Loucy (cell line): ENCODE measurements around the gene CD82.

ENCODE experiments used
- EZH2phosphoT487 ChIP-seq: fragments of 200-600 bp; IDR thresholded peaks from 2 replicates; pipeline ENCODE4 v1.6.1; 2018; ENCODE audit warnings: antibody characterized with exemption, mild to moderate bottlenecking, moderate library complexity, borderline replicate concordance
- TF ChIP-seq, protein P1 (sequence below): fragments of 200-600 bp; sonication (generic); conservative IDR thresholded peaks from 2 replicates; pipeline ENCODE4 v1.5.1; 2014; ENCODE audit warnings: mild to moderate bottlenecking, antibody characterized with exemption, low read length

DNA sequence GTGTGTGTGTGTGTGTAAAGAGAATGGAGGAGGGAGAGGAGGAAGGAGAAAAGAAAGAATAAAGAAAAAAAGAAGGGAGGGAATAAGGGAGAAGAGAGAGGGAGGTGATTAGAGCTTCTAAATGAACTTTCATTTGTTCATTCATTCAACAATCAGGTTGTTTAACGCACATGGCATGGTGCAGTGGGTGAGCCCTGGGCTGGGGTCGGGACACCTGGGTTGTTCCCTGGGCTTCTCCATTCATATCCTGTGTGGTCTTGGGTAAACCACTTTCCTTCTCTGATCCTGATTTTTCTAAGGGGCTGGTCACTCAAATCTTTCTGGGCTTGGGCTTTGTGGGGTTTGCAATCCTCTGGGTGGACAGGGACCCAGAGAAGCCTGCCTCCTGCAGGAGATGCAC is 47.9 kb upstream of the CD82 start:
- no peak for TF ChIP-seq EZH2phosphoT487
- TF ChIP-seq, protein P1, sequence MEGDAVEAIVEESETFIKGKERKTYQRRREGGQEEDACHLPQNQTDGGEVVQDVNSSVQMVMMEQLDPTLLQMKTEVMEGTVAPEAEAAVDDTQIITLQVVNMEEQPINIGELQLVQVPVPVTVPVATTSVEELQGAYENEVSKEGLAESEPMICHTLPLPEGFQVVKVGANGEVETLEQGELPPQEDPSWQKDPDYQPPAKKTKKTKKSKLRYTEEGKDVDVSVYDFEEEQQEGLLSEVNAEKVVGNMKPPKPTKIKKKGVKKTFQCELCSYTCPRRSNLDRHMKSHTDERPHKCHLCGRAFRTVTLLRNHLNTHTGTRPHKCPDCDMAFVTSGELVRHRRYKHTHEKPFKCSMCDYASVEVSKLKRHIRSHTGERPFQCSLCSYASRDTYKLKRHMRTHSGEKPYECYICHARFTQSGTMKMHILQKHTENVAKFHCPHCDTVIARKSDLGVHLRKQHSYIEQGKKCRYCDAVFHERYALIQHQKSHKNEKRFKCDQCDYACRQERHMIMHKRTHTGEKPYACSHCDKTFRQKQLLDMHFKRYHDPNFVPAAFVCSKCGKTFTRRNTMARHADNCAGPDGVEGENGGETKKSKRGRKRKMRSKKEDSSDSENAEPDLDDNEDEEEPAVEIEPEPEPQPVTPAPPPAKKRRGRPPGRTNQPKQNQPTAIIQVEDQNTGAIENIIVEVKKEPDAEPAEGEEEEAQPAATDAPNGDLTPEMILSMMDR, result no peak
